HG02981 (cell line): ENCODE measurements around the gene CCDC192.

Source experiments
- ATAC-seq: cut with Tn5 transposase; IDR thresholded peaks from one replicate; pipeline ENCODE4 v1.9.1; 2021; ENCODE audit warnings: mild to moderate bottlenecking, moderate library complexity; ENCODE audit not compliant: unreplicated experiment

Gene CCDC192

DNA sequence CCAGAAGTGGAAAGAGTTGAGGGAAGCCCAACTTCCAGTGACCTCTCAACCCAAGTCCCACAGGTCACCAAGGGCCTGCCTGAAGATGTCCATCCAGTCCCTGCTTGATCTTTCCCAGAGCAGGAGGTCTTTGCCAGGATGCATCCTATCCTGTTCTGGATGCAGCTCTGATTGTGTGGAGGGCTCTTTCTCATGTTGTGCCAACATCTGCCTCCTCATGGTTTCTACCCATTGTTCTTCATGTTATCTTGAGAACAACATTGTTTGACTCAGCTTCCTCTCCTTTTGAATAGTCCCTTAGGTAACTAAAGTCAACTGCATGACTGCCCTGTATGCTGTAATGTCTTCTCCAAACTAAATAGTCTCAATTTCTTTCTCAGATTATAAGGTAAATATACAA lies 169.3 kb downstream of the CCDC192 start:
- no peak for ATAC-seq

DNA sequence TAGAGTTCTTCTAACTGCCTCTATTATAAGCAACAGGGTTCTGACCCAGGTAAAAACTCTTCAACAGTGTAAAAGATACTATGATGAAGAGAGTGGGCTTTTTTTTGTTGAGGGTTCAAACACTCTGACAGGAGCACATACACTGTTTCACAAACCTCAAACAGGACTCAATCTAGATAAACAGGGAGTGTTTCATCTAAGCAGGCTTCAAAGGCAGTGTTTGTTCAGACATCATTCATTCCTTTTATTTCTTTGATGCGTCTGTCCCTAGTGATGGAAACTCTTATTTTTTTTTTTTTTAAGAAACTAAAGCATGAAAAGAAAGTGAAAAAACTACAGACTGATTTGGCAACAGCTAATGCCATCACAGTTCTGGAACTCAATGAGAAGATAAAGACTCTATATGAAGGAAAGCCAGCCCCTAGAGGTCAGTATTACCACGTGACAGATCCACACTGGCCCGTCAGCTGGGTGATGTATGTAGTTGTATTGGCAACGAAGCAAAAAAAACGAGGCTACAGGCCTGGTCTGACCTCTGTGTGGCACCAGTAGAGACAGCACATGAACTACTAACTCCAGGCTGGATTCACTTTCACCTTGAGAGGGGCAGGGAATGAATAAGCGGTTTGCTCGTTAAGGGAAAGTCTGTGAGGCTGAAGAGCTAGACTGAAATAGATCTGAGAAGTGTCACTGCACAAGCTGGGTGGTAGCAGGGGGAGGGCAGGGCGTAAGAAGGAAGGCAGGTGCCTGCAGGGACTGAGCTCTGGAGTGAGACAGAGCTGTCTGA lies 172.2 kb downstream of the CCDC192 start:
- peak; percentile 86 for ATAC-seq

DNA sequence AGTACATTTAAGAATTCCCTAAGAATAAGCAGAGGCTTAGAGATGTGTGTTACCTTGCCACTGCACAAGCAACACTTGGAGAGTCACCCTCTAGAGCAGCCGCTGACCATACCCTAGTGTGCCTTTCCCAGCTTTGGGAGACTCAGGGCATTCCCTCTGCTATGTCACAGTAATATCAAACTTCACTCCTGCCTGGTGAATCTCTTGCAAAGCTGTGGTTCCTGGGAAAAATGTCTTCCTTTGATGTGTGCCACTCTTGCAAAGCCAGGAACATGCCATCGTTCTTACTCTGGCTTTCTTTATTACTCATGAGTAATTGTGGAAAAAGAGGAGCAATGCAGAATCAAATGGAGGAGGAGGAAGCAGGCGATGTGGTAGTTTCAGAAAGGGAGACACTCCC lies 173.2 kb downstream of the CCDC192 start:
- ATAC-seq = no peak

DNA sequence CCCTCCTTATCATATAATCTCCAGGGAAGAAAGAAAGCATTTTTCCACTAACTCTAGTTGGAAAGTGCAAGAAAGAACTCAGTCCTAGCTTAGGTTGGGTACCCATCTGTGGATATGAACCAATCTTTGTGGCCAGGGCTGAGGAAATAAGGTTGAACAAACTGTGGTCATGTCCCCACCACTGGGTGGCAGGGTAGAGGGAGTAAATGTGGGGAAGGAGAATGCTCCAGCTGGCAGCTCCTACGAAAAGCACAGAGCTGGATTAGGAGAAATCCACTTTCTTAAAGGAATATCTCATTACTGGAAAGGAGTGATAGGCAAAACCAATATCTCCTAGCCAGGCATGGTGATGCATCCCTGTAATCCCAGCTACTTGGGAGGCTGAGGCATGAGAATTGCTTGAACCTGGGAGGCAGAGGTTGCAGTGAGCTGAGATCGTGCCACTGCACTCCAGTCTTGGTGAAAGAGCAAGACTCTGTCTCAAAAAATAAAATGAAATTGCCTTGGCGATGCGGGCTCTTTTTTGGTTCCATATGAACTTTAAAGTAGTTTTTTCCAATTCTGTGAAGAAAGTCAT lies 175.1 kb downstream of the CCDC192 start:
- ATAC-seq = no peak

DNA sequence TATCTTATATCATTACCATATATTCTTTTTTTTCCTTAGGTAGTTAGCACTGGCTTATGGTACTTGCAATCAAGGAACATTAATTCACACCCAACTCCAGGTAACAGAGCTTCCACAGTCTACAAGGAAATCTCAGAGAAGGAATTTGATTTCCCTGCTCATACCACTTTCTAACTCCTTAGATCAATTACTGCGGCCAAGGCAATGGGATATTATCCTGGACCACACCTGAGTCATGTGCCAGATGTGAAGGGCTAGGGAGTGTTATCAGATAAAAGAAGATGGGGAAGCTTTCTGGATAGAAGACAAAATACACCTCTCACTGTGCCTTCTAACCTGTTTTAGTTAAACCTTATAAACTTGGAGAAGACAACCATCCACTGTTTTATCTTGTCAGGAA lies 181.2 kb downstream of the CCDC192 start:
- no peak for ATAC-seq

DNA sequence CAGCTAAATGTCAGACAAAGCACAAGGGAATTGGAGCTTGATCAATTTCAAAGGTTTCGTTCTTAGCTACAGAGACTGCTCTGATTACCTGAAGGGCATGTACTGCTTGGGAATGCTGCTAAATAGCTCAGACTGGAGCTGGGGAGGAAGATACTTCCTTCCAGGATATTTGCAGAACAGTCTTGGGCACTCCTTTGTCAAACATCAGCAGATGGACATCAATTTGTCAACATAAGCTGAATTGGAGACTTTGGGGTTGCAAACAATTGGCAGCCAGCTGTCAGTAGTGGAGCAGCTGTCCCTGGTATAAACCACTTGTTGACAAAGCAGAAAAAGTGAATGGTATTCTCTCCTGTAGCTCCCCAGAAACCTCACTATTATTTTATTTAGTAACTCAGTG lies 182.0 kb downstream of the CCDC192 start:
- no peak for ATAC-seq

DNA sequence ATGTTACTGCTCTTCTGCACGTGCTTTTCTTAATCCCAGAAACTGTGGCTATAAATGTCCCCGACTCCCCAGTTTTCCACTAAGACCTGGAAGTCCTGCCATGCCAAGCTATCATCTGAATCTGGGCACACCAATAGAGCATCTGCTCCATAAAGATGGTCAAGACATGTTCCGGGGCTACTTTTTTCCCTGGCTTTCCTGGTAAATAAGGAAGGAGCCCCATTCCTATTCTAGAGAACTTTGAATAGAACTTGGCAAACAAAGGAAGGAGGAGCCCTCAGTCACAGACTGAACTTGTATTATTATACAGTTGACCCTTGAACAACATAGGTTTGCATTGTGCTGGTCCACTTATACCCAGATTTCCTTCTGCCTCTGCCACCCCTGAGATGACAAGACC lies 182.9 kb downstream of the CCDC192 start:
- no peak for ATAC-seq

DNA sequence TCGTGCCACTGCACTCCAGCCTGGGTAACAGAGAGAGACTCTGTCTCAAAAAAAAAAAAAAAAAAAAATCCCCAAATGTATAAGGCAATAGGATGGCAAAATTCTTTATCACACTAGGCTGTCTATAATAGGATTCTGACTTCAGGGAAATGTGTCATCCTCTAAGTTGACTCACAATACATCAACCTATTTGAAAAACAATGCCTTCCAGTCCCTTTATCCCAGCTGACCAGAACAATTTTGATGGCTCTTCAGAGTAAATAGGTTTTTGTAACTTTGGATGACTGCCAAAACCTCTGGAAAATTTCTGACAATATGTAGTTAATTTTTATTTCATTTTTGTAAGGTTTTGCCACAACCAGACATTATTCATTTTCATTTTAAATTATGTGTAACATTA lies 184.1 kb downstream of the CCDC192 start:
- no peak for ATAC-seq

DNA sequence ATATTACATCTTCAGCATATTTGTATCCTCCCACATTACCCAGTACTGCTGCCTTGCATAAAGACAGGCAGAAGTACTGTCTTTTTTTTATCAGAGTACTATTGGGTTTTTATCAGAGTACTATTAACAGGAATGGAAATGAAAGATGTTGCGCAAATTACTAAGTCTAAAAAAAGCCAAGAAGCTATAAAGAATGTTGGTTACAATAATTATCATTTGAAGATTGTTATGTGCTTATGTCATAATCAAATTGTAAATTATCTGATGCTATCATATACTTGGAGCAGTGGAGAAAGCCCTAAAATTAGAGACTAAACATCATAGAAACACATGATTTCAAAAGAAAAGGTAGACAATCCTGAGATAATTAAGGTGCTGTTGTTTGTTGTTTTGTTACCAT lies 188.8 kb downstream of the CCDC192 start:
- ATAC-seq = no peak

DNA sequence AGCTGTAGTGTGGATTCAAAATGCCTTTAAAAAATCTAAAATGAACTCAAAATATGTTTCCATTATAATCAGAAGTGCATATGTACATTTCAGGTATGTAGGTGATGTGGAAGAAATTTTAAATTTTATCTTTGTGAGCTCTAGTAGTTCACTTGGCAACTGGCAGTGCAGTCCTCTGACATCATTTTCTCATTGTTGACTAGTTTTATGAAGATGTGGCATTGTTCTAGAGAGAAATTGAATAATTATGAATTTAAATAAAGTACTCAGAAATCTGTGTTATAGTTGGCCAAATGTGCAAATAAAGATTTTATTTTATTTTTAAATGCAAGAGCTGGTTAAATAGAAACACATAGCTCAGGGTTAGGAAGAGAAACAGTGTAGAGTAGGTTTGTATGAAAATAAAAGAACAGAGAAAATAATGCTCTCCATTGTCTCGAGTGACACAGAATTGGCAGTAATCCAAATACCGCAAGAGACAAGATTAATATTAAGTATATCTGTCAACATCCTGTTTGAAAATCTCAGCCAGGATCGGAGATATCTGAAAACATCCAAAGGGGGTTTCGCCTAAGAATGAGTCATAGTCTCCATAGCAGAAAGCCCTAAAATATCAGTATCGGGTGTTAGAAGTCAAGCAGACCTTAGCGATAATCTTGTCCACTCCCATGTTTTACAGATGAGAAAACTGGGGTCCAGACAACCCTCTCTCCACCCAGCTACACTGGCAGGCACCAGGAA lies 189.4 kb downstream of the CCDC192 start:
- no peak for ATAC-seq

DNA sequence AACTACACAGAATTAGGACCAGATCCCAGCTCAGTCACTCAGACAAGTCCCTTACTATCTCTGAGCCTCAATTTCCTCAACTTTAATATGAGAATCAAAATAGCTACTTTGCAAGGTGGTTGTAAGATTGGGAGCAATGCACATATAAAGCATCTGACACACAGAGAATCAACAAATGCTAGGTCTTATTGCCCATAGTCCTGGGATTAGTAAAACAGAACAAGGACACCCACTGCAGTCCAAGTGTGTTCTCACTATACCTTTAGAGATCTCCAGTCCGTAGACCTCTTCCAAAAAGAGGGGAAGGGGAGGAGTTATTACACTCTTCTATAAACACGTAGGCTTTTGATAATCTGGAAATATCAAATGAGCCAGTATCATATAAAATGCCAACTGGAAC lies 190.0 kb downstream of the CCDC192 start:
- ATAC-seq = no peak

DNA sequence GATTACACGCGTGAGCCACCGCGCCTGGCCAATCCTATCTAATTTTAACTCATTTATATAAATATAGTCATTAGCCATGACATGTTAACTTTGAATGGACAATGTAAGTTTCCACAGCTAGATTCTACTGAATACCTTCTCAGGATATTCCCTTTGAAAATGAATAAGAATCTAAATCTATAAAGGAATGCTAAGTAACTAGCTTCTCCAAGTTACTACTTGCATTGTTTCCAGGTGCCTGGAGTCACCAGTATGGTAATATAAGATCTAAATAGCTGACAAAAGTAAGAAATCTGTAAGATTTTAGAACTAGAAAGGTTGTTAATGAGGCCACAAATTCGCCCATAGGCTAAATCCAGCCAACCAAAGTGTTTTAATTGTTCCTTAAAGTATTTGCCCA lies 191.3 kb downstream of the CCDC192 start:
- ATAC-seq = no peak

DNA sequence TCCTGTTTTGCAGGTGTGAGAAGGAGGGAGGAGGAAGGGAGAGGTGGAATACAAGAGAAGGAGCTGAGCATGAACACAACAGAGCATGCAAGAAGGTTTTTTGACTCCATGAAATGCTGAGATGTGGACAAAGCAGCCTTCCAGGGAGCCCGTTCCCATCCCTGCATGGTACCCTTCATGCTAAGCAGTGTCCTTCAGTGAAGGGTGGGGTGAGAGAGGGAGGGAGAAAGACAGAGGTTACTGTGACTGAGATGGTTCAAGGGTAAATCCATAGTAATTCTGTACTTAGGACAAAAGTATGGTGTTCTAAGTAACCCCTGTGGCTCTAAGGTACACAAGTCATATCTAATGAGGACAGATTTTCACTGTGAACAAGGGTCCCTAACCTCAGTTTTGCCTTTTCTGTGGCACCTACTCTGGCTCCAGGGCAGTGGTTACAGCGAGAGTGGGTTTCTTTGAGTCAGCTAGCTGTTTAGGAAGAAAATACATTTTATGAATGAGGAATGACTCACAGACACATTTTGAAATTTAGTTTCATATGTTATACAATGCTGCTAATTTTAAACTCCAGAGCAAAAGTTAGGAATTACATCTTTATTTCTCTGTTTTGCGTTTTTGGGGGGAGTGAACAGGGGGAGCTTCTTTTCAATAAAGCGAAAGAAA lies 195.5 kb downstream of the CCDC192 start:
- ATAC-seq = no peak

DNA sequence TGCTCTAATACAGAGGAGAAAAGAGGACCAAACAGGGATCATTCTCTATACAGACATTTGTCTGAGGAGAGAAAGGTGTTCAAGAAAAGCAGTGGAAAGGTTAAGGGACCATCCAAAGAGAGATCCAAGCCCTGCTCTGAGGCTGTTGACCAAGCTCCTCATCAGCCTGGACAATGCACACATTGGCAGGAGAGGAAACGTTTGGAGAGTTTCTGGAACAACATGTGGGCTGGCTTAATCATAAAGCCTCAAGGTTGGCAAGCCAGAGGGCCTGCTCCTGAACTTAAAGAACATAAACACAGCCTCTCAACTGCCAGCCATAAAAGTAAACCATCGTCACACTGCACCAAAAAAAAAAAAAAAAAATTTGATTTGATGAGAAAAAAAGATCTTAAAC lies 196.0 kb downstream of the CCDC192 start:
- no peak for ATAC-seq

DNA sequence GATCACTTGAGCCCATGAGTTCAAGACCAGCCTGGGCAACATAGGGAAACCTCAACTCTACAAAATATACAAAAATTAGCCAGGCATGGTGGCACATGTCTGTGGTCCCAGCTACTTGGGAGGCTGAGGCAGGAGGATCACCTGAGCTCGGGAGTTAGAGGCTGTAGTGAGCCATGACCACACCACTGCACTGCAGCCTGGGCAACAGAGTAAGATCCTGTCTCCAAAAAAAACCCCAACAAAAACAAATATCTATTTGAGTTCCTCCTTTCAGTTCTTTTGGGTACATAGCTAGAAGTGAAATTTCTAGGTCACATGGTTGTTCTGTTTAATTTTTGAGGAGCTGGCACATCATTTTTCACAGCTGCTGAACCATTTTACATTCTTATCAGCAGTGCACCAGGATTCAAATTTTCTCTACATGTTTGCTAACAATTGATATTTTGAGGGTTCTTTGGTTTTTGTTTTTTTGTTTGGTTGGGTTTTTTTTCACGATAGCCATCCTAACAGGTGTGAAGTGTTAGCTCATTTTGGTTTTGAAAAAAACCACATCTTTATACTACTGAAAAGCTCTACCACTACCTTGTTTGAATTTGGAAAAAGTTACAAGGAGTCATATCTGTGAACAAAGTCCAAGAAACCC lies 203.5 kb downstream of the CCDC192 start:
- ATAC-seq = peak; percentile 37

DNA sequence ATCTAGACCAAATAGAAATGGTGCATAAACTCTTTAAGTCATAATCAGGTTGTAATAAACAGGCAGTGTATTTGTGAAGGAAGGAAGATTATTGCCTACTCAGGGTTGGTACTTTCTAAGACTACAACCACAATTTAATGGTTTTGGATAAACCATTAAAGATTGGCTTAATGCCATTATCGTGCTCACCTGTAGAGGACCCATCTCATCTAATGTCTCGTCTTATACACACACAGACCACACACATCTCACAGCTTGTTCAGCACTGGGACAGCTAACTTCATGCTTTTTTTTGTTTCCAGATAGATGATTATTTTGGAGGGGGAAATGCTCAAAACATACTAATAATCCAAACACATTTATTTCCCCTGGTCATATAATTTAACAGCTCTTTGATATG lies 204.7 kb downstream of the CCDC192 start:
- no peak for ATAC-seq

DNA sequence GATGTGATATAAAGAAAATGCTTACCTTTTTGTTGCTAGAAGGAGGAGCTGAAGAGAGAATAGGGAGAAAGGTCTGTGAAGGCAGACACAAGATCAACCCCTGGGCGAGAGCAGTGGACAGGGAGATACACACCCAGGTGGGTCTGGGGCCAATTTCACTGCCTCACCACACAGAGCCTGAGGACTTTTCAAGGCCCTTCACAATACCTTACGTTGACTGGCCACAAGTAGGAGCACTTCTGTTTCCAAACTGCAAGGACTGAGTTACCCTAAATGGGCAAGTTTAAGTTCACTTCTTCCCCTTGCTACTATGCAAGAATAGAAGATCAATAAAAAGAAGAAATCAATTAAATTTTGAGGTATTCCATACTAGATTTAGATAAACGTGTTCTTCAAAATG lies 205.9 kb downstream of the CCDC192 start:
- ATAC-seq = peak; percentile 88

DNA sequence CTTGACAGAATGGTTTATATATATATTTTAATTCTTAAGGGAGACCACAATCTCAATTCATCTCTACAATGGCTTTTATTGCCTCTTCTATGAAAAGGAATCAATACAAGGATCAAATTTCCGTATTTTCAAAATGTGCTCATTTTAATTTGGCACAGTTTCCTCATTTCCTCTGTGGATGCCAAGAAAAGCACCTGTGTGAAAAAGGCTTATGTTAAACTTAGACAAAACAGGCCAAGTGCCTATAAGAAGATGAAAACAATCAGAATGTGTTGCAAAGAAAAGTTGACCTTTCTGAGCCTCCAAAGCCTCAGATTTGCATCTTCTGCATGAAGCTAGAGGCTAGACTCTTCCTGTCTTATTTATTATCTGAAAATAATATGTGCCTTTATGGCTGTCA lies 206.6 kb downstream of the CCDC192 start:
- no peak for ATAC-seq

DNA sequence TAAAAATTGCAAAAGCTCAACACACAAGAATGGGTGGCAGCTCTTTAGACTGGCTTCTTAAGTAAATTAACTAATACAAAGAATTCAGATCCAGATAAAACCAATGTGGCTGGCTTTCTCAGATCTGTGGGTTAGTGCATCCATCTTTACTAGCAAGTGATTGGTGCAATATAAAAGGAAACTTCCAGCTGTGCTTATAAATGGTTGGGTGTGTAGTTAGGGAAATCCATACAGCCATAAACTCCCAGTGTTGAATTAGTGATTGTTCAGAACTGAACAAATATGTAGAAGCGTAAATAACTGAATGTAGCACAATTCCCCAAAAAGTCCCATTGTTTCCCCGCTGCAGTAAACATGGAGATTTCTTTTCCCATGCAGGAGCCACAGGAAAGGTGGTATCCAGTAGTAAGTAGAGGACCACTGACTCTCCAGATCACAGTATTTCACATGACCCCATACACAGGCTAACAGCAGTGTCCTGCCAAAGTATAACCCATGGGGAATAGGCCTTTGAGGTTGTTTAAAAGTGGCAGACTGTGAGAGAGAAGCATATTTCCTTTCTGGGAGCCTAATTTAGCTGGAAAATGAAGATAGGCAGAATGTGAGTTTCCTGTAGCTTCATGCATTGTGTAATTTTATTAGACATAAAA lies 207.2 kb downstream of the CCDC192 start:
- no peak for ATAC-seq

DNA sequence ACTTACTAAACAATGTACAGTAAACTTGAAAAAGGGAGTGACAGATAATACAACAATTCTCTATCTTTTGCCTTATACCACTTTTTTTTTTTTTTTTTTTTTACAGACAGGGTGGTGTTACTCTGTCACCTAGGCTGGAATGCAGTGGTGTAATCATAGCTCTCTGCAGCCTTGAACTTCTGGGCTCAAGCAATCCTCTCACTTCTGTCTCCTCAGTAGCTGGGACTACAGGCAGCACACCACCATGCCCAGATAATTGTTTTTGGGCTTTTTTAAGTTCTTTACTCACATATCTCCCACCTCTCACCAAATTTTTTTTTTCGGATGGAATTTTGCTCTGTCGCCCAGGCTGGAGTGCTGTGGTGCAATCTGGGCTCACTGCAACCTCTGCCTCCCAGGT lies 208.4 kb downstream of the CCDC192 start:
- no peak for ATAC-seq

DNA sequence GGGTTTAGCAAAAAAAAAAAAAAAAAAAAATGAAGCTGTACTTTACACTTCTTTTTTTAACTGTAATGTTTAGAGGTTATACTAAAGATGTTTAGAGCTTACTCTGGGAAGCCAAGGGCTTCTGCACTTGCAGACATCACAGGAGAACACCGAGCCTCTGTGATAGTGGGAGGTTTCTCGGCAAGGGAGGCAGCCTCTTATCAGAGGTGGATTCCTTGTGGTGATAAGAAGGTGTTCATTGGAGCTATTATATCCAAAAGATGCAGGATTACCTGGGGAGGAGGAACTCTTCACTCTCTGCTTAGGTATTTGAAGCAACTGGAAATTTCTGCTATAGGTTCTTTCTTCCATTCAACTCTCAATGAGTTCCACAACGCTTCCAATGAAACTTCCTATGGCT lies 209.2 kb downstream of the CCDC192 start:
- ATAC-seq = no peak
